ENCODE results near the gene POLR1G. TPM values are rescaled to one million over a fixed set of nuclear protein-coding genes. Genes with fewer than 3 reads are reported as not detected.

The POLR1G gene, protein sequence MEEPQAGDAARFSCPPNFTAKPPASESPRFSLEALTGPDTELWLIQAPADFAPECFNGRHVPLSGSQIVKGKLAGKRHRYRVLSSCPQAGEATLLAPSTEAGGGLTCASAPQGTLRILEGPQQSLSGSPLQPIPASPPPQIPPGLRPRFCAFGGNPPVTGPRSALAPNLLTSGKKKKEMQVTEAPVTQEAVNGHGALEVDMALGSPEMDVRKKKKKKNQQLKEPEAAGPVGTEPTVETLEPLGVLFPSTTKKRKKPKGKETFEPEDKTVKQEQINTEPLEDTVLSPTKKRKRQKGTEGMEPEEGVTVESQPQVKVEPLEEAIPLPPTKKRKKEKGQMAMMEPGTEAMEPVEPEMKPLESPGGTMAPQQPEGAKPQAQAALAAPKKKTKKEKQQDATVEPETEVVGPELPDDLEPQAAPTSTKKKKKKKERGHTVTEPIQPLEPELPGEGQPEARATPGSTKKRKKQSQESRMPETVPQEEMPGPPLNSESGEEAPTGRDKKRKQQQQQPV
- total RNA-seq (2014; rRNA removed), result 21.4 and 24.6 TPM in 2 replicates
- polyA plus RNA-seq (2012), result 10.0 TPM

DNA sequence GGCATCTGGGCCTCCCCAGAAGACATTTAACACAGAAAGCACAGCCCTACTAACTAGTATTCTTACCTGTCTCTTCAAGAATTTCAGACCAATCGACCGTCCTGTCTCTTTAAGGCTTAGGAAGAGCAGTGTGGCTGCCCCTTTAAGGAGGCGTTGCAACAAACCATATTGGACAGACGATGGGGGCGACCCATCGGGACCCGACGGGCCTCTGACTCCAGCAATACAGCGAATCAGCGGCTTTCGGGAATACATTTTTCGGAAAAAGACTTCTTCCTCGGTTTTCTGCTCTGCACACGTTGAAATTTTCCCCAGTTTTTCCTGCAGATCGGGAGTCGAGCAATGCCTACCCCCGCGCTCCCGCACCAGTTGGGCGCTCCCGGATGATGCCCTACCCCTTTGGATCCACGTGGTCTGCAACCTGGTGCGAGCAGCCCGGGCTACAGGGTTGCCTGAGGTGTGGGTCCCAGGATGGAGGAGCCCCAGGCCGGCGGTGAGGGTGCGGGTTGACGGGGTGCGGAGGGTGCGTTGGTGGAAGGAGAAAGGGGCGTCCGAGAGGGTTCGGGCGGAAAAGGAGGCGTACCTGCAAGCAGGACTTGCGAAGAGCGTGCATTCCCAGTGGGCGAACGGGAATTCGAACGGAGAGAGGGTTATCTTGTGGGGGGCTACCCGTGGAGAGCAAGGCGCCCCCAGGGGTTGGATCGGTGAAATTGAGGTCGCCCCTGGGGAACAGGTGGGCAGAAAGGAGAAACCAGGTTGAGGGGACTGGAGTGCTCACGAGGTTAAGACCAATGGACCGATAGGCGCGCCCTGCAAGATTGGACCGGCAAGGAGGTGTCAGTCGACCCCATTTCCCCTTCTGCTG is at the start of gene POLR1G:
POLR1G (plus strand) TSS at position 419 of the 865 bp plus-strand sequence; CDS start at position 472, 53 bp downstream.
- DNase-seq (ENCODE audit: low read depth), result peak; percentile 79

DNA sequence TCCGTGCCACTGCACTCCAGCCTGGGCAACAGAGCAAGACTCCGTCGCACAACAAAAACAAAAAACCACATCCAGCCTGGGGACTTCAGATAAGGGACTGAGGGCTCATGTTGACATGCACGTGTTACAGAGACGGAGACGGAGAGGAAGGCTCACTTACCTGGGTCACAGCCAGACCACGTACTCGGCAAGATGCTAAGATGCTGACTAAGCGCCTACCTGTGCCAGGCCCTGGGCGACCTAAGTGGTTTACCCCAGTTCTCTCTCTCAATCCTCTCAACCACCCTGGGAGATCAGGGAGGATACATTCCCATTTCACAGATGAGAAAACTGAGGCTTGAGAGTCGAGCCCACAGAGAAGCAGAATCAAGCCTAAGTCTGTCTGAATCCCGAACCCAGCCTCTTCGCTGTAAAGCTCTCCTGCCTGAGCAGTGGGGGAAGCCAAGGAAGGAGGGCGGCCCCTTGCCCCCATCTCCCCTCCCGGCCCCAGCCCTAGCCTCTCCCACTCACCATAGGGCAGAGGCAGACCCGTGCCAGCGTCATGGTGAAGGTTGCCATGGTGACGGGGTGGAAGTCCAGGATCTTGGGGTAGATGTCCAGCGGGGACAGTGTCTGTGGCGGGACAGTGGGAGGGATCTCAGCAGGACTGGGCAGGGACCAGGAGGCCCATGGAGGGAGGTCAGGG is 49.5 kb upstream of the POLR1G start:
- no peak for DNase-seq (ENCODE audit: low read depth)

DNA sequence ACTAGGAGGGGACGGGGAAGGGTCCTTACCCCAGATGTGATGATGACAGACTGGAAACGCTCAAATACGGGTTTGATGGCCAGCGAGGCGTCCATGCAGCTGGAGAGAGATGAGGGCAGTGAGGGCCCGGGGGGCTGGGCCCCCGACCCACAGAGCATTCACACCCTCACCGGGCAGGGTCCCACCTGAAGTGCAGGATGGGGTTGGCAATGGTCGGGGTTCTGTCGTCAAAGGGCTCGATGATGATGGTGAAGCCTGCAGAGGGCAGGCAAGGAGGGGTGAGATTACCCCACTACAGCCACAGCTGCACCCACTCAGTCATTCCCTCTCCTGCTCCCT is 49.0 kb upstream of the POLR1G start:
- DNase-seq (ENCODE audit: low read depth), result no peak

DNA sequence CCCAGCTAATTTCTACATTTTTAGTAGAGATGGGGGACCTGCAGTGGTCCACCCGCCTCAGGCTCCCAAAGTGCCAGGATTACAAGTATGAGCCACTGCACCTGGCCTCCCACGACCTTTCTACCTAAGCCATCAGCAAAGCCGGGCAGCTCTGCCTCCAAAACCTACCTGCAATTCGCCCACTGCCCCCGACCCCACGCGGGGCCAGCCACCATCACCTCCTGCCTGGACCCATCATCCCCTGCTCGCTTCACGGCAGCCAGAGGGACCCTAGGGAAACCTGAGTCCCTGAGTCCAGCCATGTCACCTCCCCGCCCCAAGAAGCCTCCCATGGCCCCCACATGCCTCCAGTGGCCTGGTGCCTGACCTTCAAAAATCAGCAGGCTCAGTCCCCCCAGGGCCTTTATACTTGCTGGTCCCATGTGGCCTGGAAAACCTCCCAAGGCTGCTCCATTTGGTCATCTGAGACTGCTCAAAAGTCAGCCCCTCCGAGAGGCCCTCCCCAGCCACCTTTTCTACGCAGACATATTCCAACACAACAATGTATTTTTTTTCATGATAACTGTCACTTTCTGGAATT is 48.1 kb upstream of the POLR1G start:
- no peak for DNase-seq (ENCODE audit: low read depth)

DNA sequence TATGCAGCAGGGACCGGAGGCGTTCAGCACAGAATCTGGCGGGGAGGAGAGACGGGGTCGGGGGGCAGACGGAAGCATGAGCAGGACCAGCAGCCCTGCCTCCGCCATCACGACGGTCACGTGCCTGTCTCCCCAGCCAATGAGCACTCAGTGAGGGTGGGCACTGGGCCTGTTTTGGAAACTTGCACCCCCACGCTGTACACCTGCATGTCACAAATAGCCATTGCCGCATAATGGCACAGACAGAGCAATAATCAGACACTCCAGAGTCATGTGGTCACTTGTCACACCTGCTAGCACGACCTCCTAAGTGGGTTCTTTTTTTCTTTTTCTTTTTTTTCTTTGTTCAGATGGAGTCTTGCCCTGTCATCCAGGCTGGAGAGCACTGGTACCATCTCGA is 44.8 kb upstream of the POLR1G start:
- no peak for DNase-seq (ENCODE audit: low read depth)

DNA sequence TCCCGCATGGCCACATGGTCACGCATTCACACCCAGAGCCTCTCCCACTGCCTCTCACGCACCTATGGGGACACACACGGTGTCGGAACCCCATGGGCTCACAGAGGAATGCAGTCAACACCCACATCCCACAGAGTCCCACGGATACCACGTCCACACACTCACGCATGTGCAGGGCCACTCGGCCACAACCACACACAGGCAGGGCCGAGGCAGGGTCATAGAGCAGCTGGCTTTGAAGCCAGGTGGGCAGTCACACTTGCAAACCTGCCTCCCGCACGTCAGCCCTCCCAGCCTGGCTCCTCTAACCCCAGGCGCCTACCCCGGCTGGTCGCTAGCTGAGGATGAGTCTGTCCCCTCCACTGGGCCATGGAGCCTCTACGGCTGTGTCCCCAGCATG is 44.2 kb upstream of the POLR1G start:
- no peak for DNase-seq (ENCODE audit: low read depth)

DNA sequence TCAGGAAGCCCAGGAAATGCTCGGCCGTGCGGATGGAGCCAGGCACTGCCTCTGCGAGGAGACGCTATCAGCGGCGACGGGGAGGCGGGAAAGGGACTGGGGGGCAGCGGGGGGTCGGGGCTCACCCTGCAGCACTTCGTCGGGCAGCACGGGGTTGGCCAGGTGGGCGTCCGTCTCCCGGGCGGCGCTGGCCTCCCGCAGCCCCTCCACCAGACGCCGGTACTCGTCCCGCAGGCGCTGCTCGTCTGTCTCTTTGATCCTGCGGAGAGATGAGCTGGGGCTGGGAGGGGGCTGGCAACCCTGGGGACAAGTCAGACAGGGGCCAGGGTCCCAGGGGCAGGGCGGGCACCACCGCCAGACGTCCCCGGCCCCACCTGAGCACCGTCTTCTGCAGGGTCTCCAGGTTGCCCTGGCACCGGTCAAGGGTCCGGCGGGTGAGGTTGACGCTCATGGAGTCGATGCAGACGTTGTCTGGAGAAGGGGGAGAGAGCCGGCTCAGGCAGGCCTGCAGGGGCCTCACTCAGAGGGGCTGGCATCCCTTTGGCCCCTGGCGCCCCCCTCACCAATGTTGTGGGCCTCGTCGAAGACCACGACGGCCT is 42.5 kb upstream of the POLR1G start:
- no peak for DNase-seq (ENCODE audit: low read depth)

DNA sequence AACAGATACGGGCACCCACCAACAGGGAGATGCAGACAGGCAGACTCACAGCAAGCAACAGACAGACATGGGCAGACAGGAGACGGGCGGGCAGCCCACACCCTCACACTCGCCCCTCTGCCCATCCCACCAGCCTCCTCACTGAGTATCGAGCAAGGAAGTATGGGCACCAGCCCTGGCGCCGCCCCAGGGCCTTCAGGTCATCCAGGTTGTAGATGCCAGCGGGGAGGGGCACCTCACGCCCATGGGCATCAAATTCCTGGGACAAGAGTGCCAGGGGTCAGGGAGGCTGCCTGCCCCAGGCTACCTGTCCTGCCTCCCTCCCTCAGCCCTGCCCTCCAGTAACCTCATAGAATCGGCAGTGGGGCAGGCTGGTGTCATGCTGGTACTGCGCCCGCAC is 41.7 kb upstream of the POLR1G start:
- no peak for DNase-seq (ENCODE audit: low read depth)

DNA sequence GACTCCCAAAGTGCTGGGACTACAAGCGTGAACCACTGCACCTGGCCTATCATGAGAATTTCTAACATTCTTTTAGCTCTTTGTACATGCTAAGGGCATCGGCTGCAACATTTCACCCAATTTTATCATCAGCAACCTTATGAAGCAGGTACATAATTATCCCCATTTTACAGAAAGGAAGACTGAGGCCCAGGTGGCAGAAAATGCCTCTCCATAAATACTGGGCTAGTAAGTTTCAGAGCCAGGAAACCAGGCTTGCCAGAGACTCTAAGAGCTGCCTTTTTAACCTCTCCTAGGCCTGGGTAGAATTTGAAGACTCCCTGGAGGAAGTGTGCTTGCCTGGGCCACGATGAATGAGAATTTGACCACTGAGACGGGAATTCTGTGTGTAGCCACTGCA is 38.3 kb upstream of the POLR1G start:
- no peak for DNase-seq (ENCODE audit: low read depth)

DNA sequence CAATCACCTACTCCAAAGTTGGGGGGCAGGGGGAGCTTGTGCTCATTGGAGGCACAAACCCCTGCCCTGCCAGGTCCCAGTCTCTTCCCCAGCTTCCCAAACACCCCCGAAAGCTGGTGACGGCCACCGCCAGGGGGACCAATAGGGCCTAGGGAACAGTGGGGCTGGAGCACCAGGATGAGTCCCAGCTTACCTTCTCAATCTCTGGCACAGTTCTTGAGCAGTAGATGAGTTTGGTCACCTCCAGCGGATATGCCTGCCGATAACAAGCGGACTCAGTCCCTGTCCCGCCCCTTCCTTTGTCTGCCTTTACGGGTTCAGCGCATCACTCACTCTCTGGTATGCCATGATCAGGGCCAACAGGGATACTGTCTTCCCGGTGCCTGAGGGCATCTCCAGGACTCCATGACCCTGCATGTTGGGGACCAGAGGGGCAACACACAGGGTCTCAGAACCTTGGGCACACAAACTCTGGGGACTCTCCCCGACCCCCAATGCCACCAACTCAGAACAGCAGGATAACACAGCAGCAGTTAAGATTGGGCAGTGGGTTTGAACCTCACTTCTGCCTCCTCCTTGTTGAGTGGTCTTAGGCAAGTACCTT is 37.6 kb upstream of the POLR1G start:
- no peak for DNase-seq (ENCODE audit: low read depth)

DNA sequence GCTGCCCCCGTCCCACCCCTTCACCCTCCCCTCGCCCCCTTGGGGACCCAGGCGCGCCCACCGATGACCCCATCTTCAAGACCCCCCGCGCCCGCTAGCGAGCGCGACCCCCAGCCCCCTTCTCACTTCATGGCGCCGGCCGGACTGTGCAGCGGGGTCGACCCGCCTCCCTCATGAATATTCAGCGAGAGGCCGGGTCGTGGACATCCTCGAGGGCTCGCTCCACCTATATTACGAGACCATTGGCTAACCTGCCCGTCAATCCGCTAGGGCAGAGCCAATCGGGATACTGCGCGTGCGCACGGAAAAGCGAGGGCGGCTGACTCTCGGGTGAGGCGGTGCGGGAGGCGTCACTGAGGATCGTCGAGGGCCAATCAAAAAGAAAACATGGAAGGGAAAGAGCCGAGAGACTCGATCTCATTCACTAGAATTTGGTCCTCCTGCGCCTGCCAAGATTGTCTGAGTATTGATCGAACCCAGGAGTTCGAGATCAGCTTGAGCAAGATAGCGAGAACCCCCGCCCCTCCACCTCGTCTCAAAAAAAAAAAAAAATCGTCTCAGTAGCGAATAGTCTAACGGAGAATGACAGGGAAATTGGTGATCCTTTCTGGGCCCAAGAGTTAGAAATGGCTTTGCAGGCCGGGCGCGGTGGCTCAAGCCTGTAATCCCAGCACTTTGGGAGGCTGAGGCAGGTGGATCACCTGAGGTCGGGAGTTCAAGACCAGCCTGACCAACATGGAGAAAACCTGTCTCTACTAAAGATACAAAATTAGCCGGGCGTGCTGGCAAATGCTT is 35.8 kb upstream of the POLR1G start, which contains the start of gene ERCC2:
ERCC2 (minus strand) TSS at position 164 of the 795 bp plus-strand sequence; CDS start at position 131, 33 bp downstream.
- peak; percentile 99 for DNase-seq (ENCODE audit: low read depth)

DNA sequence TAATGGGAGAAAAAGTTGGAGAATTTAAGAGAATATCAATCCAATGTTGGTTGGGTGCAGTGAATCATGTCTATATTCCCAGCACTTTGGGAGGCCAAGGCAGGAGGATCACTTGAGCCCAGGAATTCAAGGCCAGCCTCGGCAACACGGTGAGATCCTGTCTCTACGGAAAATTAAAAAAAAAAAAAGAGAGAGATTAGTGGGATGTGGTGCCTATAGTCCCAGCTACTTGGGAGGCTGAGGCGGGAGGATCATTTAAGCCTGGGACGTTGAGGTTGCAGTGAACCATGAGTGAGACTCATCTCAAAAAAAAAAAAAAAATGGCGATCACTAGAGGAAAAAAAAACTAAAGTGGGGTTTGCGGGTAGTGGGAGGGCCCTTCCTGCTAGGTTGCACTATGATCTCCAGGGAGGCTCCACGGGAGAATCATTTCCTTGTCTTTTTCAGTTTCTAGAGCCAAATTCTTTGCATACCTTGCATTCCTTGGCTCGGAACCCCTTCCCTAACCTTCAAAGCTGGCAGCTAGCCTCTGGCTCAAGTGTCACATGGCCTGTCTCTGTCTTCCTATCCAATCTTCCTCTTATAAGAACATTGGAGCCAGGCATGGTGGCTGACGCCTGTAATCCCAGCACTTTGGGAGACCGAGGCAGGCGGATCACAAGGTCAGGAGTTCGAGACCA is 30.3 kb upstream of the POLR1G start:
- DNase-seq (ENCODE audit: low read depth), result peak; percentile 94

DNA sequence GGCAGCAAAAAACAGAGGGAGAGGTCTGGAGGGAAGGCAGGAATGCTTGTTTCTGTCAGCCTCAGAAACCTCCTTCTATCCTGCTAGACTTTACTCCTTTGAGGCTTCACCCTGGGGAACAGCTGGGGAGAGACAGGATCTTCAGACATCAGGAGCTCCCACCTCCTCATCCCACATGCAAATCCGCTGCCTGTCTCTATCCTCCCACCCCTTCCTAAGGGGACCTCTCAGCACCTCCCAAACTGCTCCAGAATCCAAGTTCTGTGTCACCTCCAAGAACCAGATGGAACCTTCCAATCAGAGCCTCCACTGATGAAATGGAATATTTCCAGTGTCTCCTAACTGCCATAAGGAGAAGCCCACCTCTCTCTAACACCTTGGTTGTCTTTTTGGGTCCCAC is 26.3 kb upstream of the POLR1G start:
- DNase-seq (ENCODE audit: low read depth), result no peak

DNA sequence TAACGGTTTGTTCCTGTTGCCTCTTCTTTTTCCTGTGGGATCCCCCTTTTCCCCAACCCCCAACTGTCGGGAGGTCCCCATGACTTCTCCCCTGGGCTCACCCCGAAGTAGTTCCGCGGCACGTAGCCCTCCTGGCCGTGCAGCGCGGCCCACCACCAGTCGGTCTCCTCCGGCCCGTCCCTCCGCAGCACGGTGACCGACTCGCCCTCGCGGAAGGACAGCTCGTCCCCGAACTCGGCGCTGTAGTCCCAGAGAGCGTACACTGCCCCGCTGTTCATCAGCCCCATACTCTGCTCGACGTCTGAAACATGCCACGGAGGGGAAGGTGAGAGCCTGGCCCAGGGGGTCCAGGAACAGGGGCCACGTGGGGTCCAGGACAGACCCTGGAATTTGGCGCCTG is 24.0 kb upstream of the POLR1G start:
- DNase-seq (ENCODE audit: low read depth), result no peak

DNA sequence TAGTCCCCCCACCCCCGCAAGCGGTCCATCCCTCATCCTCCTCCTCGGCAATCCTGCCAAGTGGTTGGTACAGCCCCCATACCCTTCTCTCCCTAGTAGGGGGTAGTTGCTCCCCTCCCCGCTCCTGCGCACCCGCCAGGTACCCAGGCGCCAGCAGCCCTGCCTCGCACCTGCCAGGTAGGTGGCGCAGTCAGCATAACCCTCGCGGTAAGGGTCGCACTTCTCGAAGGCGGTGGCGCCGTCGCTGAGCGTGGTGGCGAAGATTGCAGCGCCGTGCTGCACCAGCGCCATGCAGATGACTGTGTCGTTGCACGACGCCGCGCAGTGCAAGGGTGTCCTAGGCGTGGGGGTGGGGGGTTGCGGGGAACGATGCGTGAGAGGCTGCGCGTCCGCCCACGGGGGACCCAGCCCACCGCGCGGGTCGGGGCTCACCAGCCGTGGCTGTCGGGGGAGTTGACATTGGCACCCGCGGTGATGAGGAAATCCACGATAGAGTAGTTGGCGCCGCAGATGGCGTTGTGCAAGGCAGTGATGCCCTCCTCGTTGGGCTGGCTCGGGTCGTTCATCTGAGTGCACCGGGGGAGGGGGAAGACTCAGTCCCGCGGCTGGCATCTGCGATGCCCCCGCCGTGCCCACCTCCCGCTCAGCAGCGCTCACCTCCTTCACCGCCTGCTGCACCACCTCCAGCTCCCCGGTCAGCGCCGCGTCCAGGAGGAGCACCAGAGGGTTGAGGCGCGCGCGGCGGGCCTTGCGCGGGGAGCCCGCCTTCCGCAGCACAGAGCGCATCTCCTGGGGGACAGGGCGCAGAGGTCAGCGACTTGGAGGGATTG is 20.8 kb upstream of the POLR1G start:
- no peak for DNase-seq (ENCODE audit: low read depth)

DNA sequence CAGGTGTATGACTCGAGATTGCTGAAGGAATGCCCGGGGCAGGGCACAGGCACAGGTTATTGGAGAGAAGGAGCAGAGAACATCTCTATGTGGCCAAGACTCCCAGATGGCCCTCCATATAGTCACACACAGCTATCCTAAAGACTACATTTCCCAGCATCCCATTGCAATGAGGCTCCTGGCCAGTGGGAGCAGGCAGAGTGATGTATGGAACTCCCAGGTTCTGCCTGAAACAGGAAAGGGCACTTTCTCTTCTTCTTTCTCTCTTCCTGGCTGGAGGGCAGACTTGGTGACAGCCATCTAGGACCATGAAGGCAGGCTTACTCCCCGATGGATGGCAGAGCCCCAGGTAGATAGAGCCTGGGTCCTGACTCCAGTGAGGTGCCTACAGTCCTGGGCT is 15.1 kb upstream of the POLR1G start:
- no peak for DNase-seq (ENCODE audit: low read depth)

DNA sequence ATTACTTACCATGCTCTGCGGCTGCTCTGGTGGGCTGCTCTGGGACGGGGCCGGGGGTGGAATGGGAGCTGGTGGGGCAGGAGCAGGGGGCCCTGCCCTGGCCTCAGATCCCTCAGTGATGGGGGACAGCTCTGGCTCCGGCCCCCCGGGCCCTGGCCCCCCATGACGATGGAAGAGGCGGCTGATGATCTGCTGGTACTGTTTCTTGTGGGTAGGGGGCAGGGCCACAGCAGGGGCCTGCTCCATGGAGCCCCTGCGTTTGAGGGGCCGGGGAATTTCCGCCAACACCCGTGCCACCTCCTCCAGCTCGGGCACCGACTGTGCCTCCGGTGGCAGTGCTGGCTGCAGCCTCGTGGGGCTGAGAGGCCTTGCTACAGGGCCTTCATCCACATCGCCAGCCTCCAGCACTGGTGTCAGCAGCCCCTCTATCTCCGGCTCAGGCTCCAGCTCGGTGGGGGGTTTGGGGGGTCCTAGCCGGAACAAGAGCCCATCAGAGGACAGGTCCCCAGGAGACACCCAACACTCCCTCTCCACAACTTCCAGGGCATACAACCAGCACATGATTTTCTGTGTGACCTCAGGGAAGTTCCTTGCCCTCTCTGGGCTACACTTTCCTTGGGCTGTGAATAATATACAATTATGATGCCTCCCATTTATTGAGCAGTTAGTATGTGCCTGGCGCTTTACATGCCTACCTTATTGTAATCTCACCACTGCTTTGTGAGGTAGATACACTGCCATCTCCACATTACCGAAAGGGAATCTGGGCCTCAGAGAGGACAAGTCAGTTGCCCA is 14.4 kb upstream of the POLR1G start:
- no peak for DNase-seq (ENCODE audit: low read depth)

Measured in LHCN-M2 (cell line).